Subcutaneous abdominal adipose tissue (tissue), 5 donors: ENCODE data around the gene PROS1.
"Not testable (repeated sequence)": the region's sequence is repeated elsewhere in the genome, so short reads cannot be mapped to it uniquely, and the experiment has no call there.

Experiments used
- H3K27ac ChIP-seq: one replicate; pipeline ENCODE4 v1.7.0; 2013; ENCODE audit warnings: low read depth, mild to moderate bottlenecking, inconsistent platforms, low read length, moderate library complexity
- H3K27me3 ChIP-seq, 5 donors: one replicate each; pipeline ENCODE4 v1.7.0; 2013; ENCODE audit warnings: low read length in 5 of 5, inconsistent platforms in 1 of 5; ENCODE audit not compliant: control insufficient read depth in 5 of 5, insufficient read depth in 4 of 5
- H3K36me3 ChIP-seq, 5 donors: one replicate each; pipeline ENCODE4 v1.7.0; 2013; ENCODE audit warnings: low read length in 5 of 5; ENCODE audit not compliant: control insufficient read depth in 5 of 5, insufficient read depth in 5 of 5
- H3K4me1 ChIP-seq, 5 donors: one replicate each; pipeline ENCODE4 v1.7.0; 2013; ENCODE audit warnings: low read length in 5 of 5, mild to moderate bottlenecking in 3 of 5, moderate library complexity in 1 of 5; ENCODE audit not compliant: control insufficient read depth in 5 of 5, insufficient read depth in 5 of 5
- H3K4me3 ChIP-seq, 5 donors: one replicate each; pipeline ENCODE4 v1.7.0; 2013; ENCODE audit warnings: low read length in 5 of 5, low read depth in 1 of 5
- H3K9ac ChIP-seq, 5 donors: one replicate each; pipeline ENCODE4 v1.7.0; 2013; ENCODE audit warnings: low read length in 5 of 5, mild to moderate bottlenecking in 4 of 5, moderate library complexity in 3 of 5
- H3K9me3 ChIP-seq, 5 donors: one replicate each; pipeline ENCODE4 v1.7.0; 2013; ENCODE audit warnings: low read length in 5 of 5; ENCODE audit not compliant: control insufficient read depth in 5 of 5
- donor health status: healthy.
- donor health status: healthy.
- donor health status: healthy.
- donor health status: healthy.
- donor health status: healthy.

Gene PROS1

GRCh38 chr3:93910097-93910496, 63.6 kb downstream of the PROS1 start:
- Histone ChIP-seq H3K36me3 (peaks cover 0 to 3% (median 0%) of the 10 kb centered on the region in 5 donors), H3K27ac (no peak overlapping the region), H3K9me3 (peaks cover 0 to 4% (median 0%) of the 10 kb centered on the region in 5 donors), H3K4me3 (no peak overlapping the region), H3K27me3 (no peaks in the 10 kb centered on the region), H3K4me1 (peaks cover 0 to 5% (median 0%) of the 10 kb centered on the region in 5 donors), H3K9ac (no peak overlapping the region)

GRCh38 chr3:93907132-93907531, 66.6 kb downstream of the PROS1 start:
- no peak overlapping the region for H3K4me3 ChIP-seq
- H3K27ac ChIP-seq = no peak overlapping the region
- H3K9me3 ChIP-seq = peaks cover 0 to 3% (median 0%) of the 10 kb centered on the region in 5 donors
- H3K36me3 ChIP-seq = peaks cover 0 to 3% (median 0%) of the 10 kb centered on the region in 5 donors
- H3K9ac ChIP-seq = no peak overlapping the region
- no peaks in the 10 kb centered on the region for H3K27me3 ChIP-seq
- H3K4me1 ChIP-seq = peaks cover 0 to 5% (median 0%) of the 10 kb centered on the region in 5 donors

DNA sequence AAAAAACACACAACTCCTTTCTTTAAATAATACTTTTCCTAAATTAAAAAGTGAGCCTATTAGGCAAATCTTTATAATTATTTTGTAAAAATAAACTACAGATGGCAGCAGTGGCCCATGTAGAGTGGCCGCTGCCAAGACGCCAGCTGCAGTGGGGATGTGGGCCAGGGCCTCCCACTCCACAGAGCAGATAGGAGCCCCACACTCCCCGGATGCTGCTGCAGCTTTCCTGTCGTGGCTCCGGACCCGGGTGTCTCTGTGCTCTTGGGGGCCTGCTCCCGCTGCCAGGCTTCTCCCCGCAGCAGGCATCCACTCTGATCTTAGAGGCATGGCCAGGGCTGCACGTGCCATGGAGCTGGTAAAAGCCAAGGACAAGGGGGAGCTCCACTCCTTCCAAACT, 67.5 kb downstream of the PROS1 start:
- Histone ChIP-seq H3K9ac (no peak overlapping the region), H3K9me3 (no peaks in the 10 kb centered on the region), H3K27ac (no peak overlapping the region), H3K4me1 (peaks cover 0 to 5% (median 0%) of the 10 kb centered on the region in 5 donors), H3K36me3 (peaks cover 0 to 3% (median 0%) of the 10 kb centered on the region in 5 donors), H3K27me3 (no peaks in the 10 kb centered on the region), H3K4me3 (no peak overlapping the region)

GRCh38 chr3:93904568-93904967, 69.1 kb downstream of the PROS1 start:
- no peaks in the 10 kb centered on the region for H3K4me1 ChIP-seq
- peaks cover 0 to 3% (median 0%) of the 10 kb centered on the region in 5 donors for H3K36me3 ChIP-seq
- H3K9me3 ChIP-seq = no peaks in the 10 kb centered on the region
- H3K27ac ChIP-seq = no peak overlapping the region
- no peak overlapping the region for H3K9ac ChIP-seq
- no peak overlapping the region for H3K4me3 ChIP-seq
- no peaks in the 10 kb centered on the region for H3K27me3 ChIP-seq

DNA sequence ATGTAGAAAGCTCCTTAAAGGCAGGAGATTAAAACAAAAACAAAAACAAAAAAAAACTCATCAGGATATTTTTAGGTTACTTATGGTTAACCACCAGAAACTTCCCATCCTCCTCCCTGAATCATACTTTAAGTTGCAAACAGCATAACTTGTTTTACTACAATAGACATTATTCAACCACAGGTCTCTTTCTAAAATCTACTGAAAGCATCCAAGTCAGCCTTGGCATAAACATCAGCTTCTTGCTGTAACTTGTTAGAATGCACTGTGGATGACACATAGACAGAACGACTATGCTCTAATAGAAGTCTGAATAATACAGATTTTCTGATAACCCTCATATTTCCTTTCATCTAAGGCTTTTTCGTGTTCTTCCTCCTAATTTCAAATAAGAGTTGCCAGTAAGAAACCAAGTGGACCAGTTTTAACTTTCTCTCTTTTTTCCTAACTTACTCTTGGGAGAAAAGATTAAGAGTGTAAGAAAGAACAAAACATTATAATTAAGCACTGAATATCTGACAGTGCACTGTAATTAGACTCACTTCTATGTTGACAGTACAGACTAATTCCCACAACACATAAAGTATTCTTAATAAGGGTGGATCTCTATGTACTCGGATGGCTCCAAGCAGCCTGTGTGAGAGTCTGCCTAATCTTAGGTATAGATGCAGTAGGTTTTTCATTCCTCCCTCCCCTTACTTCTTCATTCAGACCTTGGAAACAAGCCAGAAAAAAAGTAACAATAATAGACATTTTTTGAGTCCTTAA, 95.3 kb downstream of the PROS1 start:
- not testable (repeated sequence) for H3K36me3 ChIP-seq, H3K27ac ChIP-seq

DNA sequence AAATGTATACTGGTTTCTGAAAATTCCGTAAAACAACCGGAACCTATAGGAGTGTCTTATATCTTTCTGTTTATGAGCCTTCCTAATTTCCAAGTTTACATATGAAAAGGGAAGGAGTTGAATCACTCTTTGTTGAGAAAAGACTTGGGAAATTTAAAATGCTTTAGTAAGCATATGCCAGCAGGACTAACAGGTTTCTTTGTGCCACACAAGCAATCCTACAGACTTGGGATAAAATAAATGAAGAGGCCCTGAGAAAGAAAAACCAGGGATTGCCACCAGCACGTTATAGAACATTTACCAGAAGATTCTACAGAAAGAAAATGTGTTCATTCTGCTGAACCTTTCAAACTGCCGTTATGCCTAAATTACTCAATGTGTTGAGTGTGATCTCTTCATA, 96.3 kb downstream of the PROS1 start:
- H3K36me3 ChIP-seq, H3K27ac ChIP-seq, H3K27me3 ChIP-seq, H3K4me3 ChIP-seq, H3K9me3 ChIP-seq, H3K9ac ChIP-seq, H3K4me1 ChIP-seq: not testable (repeated sequence)

More for the DNA sequence above, 95.3 kb downstream of the PROS1 start:
- H3K9ac ChIP-seq, H3K4me3 ChIP-seq, H3K9me3 ChIP-seq, H3K27me3 ChIP-seq, H3K4me1 ChIP-seq: not testable (repeated sequence)

- not testable (repeated sequence) for H3K27ac ChIP-seq, H3K27me3 ChIP-seq, H3K9ac ChIP-seq
These were observed 100.3 kb downstream of the PROS1 start for GRCh38 chr3:93873412-93873811.

GRCh38 chr3:93867425-93867824, 106.3 kb downstream of the PROS1 start:
- H3K9ac ChIP-seq = no peak overlapping the region
- H3K9me3 ChIP-seq = no peaks in the 10 kb centered on the region
- H3K4me1 ChIP-seq = no peaks in the 10 kb centered on the region
- no peaks in the 10 kb centered on the region for H3K36me3 ChIP-seq
- no peaks in the 10 kb centered on the region for H3K27me3 ChIP-seq
- no peak overlapping the region for H3K4me3 ChIP-seq
- no peak overlapping the region for H3K27ac ChIP-seq

More at GRCh38 chr3:93873412-93873811, 100.3 kb downstream of the PROS1 start:
- H3K36me3 ChIP-seq, H3K4me3 ChIP-seq, H3K9me3 ChIP-seq, H3K4me1 ChIP-seq: not testable (repeated sequence)

DNA sequence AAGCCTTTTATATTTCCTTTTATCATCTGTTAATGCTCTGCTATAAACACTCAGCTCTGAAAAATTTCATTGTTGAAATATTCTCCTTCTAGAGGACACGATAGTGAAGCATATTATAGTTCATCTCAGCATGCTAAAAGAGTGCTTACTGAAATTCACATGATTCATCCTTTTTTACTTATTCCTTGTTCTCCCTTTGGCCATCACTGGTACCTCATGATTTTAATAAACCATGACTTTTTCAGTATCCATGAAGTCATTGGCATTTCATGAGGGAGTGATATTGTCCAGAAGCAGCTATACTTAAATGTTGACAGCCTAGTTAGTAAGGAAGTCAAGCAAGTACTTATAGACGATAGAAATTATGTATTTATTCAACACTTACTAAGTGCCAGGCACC, 112.7 kb downstream of the PROS1 start:
- Histone ChIP-seq H3K9ac (no peak overlapping the region), H3K9me3 (peaks cover 0 to 3% (median 2%) of the 10 kb centered on the region in 5 donors), H3K36me3 (no peaks in the 10 kb centered on the region), H3K4me1 (no peaks in the 10 kb centered on the region), H3K27me3 (no peaks in the 10 kb centered on the region), H3K4me3 (no peak overlapping the region), H3K27ac (no peak overlapping the region)

- H3K27me3 ChIP-seq = no peaks in the 10 kb centered on the region
- H3K9me3 ChIP-seq = peaks cover 0 to 3% (median 2%) of the 10 kb centered on the region in 5 donors
- no peaks in the 10 kb centered on the region for H3K36me3 ChIP-seq
- H3K4me1 ChIP-seq = no peaks in the 10 kb centered on the region
- H3K4me3 ChIP-seq = no peak overlapping the region
- H3K27ac ChIP-seq = no peak overlapping the region
- H3K9ac ChIP-seq = no peak overlapping the region
These were observed 118.3 kb downstream of the PROS1 start for GRCh38 chr3:93855401-93855800.
